GM21825 (cell line): ENCODE data around the gene NTSR1.

Source experiments
- ATAC-seq: cut with Tn5 transposase; IDR thresholded peaks from one replicate; pipeline ENCODE4 v1.9.1; 2021; ENCODE audit warnings: mild to moderate bottlenecking, moderate library complexity; ENCODE audit not compliant: unreplicated experiment

Gene NTSR1

DNA sequence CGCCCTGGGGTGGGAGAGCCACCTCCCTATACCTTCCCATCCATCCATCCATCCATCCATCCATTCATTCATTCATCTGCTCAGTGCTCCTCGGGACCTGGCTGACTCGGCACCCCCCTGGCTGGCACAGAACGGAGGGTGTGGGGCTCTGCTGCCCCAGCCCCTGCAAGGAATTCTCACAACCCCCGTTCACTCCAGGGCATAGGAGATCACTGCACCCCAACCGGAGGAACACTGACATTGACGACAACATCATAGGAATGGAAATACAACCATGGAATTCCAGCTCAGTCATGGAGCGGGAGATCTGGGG lies 59.6 kb downstream of the NTSR1 start:
- no peak for ATAC-seq

DNA sequence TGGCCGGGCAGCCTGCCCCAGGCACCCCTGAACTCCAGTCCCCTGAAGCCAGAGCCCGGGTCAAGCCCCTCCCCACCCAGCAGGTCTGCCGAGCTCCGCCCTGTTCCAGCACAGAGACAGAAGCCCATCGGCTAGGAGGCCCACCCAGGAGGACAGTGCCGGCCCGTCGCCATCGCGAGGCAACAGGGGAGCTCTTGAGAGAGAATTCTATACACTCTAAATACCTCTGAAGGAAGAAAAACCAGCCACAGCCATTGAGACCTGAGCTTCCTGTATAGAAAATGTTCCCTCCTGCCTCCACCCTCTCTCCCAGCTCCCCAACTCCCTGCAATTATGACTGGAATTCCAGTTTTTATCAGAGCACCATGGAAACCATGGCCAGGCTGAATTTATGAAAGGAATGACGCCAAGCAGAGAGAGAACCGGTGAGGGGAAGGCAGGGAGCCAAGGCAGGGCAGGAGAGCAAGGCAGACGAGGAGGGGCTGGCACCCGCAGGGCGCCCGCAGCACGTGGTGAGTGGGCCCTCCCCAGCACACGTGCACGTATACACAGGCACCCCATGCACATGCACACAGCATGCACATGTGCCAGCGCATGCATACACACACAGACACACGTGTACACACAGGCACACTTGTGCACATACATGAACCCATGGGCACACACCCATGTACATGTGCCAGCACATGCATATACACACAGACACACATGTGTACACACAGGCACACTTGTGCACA lies 60.1 kb downstream of the NTSR1 start:
- ATAC-seq: no peak

DNA sequence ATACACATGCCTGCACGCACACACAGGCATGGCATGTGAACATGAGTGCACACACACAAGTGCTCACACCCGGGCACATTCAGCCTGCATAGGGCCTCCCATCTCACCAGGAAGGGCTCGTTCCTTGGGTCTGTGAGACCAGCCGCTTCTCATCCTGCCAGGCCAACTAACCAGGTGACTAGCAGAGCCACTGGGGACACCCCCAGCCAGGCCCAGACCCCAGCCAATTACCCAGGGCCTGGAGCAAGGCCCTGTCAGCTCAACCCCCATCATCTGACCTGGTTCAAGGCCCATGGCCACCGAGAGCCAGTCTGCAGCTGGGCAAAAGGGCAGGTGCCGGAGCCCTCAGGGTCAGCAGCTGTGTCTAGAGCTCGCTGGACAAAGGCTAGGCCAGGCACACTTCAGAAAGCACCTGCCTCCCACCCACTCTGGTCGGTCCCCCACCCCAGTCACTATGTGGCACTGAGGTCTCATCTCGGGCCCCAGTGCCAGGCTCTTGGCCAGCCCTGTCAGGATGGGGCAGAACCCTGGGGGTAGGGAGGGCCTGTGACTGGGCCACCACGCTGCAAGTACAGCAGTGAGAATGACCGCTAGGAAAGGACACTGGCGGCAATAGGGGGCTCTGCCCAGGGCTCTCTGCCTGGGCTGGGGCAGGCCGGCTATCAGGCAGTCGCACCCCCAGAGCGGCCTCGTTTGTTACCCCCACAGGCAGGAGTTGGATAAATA lies 60.9 kb downstream of the NTSR1 start:
- ATAC-seq: no peak

DNA sequence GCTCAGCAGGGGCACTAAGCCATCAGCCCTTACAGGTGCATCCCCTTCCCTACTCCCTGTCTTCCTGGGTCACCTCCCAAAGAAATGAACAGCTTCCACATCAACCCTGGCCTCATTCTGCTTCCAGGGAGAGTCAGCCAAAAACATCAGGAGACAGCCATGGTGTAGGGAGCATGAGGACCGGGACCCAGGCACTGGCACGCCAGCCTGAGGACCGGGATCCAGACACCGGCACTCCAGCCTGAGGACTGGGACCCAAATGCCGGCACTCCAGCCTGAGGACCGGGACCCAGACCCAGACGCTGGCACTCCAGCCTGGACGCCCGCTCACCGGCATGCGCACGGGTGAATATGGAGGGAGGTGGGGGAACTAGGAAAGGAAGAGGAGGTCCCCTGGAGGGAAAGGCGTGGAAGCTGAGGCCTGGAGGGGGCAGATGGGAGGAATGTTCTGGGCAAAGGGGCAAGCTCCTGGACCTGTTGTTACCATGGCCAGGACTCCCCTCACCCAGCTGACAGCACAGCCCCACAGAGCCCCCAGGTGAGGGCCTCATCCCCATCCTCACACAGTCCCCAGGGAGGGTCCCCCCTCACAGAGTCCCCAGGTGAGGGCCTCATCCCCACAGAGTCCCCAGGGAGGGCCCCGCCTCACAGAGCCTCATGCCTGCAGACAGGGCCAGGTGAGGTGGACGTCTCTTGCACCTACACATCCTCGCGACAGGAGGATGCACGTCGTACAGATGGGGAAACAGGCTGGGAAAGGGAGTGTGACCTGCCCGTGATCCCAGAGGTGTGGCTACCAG lies 61.7 kb downstream of the NTSR1 start:
- no peak for ATAC-seq

DNA sequence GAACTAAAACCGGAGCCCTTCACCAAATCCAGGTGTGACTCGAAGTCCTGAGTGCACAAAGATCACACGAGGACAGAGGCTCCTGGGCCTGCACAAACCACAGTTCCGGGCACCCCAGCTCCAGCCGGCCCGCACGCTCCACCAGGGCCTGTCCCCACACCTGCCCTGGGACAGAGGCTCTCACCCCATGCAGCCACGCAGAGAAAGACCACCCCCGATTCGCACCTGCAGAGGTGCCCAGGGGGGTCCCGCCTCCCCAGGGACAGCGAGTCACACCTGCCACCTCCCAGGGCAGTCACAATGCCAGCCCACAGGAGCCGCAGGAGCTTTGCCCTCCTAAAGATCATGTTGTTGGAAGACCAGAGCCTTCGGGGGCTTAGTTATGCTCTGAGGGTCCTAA lies 62.3 kb downstream of the NTSR1 start:
- ATAC-seq: no peak

DNA sequence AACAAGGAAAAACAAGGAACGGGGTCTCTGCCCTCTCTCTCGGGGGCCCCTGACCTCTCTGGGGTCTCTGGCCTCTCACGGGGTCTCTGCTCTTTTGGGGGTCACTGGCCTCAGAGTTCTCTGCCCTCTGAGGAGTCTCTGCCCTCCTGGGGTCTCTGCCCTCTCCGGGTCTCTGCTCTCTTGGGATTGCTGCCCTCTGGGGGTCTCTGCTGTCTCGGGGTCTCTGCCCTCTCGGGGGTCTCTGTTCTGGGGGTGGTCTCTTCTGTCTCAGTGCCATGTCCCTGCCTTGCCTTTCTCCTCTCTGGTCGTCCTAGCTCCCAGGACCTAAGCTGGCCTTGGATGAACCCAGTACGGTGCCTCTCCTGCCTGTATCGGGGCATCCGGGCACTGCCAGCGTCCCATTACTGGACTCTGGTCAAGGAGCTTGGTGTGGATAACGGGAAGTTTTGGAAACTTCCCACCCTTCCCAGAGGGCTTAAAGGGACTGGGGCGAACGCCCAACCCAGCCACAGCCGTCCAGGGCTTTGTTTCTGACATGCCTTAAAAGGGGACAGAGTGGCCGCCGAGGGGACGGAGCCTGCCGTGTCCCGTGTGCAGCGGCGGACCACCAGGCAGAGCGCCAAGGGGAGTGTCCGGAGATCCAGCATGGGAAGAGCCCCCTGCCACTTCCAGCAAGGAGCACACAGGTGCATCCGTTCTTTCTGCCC lies 62.9 kb downstream of the NTSR1 start:
- ATAC-seq: no peak

DNA sequence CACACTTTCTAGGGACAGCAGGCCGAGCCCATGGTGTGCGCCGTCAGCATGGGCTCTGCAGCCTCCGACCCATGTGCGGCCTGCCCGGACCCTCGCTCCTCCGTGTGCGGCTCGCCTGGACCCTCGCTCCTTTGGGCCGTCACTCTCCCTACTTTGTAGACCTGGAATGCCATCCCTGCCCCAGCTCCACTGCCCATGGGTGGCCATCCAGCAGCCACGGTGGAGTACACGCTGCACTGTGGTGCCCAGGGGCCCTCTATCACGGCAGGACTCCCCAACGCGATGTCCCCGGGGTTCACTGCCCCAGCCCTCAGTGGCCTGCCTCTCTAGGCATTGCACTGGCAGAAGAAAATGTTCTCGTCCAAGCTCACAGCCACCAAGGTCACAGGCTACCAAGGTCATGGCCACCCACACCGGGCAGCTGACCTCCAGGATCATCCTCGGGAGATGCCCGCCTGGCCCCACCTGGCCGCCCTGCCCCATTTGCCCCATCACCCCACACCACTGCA lies 63.5 kb downstream of the NTSR1 start:
- ATAC-seq: no peak

DNA sequence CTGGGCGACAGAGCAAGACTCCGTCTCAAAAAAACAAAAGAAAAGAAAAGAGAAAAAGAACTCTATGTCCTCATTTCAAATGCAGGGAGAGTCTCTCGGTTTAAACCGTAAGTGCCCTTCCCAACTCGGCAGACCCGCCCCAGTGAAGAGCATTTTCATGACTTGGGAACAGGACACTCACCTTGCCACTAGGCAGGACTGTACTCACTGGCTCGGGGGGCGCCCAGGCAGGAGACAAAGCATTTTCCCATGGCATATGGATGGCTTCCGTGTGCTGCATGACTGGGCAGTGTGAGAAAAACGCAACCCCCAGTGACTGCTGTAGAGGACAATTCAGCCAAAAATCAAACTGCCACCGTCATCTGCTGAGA lies 64.0 kb downstream of the NTSR1 start:
- no peak for ATAC-seq

DNA sequence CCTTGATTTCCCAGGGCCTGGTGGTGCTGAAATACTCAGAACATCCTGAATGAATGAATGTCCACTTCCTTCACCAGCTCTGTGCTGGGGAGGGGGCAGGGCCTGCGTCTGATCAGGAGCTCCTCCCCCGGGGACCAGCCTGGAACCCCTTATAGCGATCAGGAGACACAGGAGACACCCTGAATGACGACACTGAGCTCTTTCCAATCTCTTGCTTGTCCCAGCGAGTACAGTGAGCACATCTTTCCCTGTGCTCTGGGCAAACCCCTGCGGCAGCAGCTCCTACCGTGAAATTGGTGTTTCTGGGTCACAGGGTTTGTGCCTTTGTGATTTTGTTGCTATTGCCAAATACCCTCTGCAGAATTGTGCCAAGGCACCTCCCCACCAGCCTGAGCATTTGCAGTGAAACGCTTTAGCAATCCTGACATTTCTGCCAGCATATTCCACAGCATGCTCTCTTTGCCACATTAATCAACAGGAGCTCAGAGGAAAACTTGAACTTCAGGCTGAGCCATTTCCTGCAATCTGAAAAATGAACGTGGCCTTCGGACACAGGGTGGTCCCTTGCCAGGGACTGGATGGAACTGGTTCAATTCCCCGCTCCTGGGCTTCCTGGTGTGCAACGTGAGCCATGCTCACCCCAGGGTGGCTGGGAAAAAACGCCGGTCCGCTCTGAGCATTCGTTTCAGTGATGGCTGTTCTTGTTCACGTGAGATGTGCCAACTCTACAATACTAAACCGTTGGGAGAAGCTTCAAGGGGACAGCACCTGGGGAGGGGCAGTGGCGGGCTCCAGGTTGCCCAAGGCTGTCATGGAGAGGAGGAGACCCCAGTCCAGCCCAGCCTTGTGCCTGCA lies 64.6 kb downstream of the NTSR1 start:
- ATAC-seq: no peak

DNA sequence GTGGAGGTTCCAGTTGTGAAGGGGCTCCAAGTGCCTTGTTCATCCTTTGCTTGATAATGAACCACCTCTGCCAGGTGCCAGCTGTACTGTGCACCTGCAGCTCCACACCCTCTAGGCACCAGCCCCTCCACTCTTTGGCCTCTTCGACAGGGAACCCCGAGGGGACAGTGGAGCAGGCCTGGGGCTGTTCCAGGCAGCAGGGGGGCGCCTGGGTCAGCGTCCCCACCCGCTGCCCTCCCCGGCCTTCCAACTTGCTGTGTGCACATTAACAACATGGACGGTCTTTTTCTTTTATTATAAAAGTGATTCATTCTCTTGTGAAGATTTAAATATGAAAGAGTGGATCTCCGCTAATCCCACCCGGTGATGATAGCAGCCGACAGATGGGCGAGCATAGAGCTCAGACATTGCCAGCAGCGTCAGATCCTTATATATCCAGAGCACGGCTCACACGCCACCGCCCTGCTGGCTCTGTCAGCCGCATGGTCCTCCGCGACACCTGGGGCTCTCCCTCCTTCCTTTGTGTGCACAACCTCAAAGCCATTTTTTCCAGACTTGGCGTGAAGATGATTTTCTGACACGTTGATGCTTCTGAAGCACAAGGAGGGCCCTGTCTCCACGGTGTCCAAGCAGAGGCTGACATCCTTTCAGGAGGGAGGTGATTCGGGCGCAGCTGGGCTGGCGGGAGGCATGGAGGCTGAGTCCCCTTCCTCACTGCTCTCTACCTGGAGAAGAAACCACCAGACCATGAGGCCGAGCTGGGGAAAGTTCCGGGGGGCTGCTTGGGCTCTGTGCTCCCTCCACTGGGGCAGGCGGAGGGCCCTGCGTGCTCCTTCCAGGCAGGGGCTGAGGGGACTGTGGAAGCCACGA lies 65.4 kb downstream of the NTSR1 start:
- no peak for ATAC-seq

DNA sequence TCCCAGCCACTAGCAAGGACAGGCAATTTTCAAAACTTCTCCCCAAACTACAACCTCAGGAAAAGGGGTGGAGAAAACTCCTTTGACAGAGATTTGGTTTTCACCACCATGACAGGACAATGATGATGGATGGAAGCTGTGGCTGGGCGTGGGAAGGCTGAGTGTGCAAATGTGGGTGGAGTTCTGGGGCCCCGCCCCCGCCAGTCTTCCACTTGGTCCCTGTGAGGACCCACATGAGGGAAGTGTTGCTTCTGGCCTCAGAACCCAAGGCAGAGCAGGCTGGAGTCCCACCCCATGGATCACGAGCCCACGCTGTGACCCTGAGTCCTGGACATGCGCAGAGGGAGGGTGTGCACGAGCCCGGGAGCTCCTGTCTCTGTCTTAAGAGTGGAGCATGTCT lies 66.1 kb downstream of the NTSR1 start:
- ATAC-seq: no peak

DNA sequence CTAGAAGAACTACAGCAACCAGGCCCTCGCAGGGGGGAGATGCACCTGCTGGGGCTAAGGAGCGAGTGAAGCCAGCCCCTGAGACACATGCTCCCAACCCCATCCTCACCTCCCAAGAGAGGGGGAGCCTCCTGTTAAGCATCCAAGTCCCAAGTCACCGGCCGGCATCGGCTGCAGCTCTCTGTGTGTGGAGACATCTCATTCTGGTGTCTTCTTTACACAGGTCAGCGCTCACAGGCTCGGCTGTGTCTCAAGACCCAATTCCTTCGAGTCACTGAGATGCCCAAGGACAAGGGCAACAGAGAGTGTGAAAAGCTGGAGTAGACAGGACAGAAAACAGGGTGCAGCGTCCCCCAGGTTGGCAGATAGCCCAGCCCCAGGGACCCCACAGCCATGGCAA lies 66.6 kb downstream of the NTSR1 start:
- ATAC-seq: no peak

DNA sequence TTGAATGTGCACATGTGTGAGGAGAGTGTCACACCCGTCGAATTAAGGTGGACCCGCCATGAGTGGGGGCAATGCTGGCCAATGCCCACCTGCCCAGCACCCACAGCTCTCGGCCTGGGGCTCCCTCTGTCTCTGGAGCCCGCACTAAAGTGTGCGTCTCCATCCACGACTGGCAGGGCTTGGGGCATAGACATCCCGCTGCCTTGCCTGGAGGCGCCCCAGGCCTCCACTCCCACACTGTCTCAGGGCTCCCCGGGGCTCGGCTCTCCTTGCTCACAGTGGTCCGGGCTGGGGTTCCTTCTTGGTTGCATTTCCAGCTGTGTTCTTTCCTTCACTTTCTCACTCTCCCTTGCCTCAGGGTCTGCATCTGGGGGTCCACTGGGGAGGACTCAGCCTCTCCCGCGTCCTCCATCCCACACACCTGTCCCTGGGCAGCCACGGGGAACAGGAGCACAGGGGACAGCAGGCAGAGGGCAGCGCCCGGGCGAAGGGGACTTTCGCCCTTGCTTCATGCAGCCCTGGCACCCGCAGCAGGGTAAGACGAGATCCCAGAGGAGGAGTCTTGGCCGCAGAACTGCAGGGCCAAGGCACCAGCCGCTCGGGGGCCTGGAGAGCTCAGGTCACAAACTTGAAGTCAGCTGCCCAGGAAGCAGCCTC lies 67.5 kb downstream of the NTSR1 start:
- no peak for ATAC-seq

DNA sequence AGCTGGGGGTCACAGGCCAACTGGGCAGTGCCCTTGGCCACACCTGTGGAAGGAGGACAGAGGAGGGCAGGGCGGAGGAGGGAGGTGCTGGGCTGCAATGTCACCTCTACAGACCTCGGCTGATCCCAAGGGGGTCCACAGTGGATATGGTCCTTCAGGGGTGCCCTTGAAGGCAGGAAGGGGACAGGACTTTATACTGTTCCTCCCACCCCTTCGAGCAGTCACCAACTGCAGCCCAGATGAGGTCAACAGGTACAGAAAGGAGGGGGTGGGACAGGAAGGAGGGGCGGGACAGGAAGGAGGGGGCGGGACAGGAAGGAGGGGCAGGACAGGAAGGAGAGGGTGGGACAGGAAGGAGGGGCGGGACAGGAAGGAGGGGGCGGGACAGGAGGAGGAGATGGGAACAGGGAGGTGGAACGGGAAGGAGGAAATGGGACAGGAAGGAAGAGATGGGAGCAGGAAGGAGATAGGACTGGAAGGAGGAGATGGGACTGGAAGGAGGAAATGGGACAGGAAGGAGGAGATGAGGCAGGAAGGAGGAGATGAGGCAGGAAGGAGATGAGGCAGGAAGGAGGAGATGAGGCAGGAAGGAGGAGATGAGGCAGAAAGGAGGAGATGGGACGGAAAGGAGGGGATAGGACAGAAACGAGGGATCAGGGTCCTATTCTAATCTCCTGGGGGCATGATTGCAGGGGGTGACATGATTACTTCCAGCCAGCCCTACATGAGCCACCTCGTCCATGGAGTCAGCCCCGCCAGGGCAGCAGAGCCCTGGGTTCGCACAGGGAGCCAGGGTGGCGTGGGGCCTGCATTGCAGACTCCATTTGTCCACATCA lies 68.3 kb downstream of the NTSR1 start:
- ATAC-seq: no peak

DNA sequence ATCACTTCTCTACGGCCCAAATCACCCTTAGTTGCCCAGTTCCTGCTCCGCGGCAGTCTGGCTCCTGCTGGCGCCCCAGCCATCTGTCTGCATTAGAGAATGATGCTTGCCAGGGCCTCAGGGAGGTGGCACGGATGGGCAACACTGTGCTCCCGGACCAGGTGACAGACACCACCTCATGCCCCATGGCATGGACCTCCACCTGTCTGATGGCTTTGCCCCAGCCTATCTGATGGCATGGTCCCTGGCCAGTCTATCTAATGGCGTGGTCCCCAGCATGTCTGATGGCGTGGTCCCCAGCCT lies 68.8 kb downstream of the NTSR1 start:
- no peak for ATAC-seq

DNA sequence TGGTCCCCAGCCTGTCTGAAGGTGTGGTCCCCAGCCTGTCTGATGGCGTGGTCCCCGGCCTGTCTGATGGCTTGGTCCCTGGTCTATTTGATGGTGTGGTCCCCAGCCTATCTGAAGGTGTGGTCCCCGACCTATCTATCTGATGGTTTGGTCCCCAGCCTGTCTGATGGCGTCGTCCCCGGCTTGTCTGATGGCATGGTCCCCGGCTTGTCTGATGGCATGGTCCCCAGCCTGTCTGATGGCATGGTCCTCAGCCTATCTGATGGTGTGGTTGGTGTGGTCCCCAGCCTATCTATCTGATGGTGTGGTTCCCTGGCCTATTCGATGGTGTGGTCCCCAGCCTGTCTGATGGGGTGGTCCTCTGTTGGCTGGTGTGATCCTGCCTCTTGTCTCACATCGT lies 69.4 kb downstream of the NTSR1 start:
- no peak for ATAC-seq

DNA sequence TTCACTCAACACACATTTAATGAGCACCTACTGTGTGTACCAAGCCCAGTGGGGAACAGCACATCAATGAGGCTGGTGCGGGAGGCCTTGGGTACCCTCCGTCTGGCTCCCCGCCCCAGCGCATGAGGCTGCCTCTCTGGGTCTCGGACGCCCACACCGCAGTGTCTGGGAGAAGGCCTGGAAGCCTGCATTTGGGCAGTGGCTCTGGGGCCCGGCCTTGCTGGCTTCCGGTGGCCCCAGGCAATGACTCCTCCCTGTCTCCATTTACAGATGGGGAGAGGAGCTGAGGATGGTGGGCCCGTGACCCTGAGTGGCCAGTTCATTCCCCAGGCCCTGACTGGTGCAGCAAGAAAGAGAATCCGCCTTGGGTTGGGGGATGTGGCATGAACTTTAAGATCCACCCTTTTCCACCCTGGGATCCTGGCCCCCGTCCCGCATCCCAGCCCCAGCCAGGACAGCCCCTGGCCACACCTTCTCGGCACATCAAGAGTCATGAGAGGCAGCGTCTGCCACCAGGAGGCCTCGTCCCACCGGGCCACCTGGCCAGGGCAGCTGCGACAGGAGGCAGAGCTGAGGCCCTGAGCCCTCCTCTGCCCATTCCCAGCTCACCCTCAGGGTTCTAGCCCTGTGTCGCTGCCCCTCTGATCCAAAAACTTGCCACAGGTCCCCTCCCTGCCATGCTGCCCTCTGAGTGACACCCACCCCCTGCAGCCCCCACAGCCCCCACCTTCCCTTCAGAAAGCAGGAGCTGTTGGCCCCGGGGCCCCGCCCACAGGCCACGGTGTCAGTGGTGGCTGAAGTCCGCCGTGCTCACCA lies 70.2 kb downstream of the NTSR1 start:
- no peak for ATAC-seq

DNA sequence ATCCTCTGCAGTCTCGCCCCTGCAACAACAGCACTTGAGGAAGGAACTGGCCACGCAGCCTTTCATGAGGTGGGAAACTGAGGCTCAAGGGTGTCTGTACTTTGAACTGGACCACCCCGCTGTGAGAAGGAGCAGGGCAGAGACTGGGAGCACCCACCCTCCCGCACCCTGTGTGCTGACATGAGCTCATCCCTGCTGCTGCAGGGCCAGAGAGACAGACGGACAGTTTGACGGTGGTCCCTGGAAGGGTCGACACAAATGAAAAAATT lies 70.7 kb downstream of the NTSR1 start:
- ATAC-seq: no peak
